ENCODE results near the gene SF3B6.
"Not testable (repeated sequence)": the region's sequence is repeated elsewhere in the genome, so short reads cannot be mapped to it uniquely, and the experiment has no call there.

Gene SF3B6

DNA sequence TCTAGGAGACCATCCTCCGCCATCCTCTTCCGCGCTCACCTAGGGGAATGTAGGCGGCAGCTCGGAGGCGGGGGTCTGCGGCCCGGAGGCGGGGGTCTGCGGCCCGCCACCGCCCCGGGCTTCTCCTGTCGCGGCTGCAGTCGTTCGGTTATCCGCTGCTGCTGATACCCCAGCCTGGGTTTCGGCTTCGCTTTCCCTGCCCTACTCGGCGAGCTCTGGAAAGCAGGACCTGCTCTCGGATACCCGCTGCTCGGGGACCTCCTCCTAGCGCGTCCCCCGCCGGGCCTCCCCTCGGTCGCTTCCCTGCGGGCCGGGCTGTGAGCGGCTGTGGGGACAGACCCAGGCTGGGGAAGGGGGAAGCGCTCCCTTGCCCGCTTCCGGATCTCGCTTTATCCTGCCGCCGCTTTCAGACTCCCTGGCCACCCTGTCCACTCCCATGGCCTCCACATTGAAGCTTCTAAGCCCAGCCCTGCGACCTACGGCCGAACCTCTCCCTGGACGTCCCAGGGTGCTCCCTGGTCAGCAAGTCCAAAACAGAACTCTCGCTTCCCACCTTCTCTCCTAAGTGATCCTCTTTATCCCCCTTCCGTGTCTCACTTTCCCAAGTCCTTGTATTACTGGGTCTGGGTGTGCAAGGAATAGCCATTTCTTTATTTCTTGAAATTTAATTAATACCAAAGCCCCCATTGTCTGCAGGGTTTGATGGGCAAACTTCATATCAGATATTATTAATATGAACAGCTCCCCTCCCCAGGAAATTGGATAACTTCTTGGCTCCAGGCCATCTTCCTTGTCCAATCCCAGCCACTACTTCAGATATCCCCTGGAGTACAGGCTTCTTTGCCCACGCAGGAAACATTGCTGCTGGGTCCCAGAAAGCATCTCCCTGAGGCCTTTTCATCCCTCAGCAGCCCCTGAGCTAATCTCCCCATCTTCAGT is 25.8 kb downstream of the SF3B6 start:
- DNase-seq = no peak

DNA sequence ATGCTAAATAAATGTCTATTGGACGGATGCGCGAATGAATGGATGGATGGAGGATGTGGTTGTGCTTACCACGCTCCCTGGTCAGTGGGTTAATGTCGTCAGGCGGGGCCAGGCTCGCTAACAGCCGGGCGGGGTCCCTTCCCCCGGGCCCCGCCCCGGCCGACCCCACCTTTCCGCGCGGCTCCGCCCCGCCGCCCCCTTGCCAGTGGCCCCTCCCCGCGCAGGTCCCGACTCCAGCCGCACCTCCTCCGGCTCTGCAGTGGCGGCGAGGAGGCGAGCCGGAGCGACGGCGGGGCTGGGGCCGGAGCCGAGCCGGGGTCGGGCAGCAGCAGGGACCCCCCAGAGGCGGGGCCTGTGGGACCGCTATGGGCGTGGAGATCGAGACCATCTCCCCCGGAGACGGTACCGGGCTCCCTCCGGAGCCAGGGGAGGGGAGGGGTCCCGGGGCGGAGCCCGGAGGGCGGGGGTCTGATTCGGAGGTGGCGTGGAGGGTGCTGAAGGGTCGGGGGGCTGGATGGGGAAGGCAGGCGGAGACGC is 26.6 kb downstream of the SF3B6 start, which contains the start of gene FKBP1B:
Gene FKBP1B, plus strand, starts transcription at position 257 of the 537 bp plus-strand sequence. Its CDS starts 109 bp downstream, at position 366.
- no peak for DNase-seq

- DNase-seq = no peak
These were observed 27.2 kb downstream of the SF3B6 start for GRCh38 chr2:24048769-24049484.

DNA sequence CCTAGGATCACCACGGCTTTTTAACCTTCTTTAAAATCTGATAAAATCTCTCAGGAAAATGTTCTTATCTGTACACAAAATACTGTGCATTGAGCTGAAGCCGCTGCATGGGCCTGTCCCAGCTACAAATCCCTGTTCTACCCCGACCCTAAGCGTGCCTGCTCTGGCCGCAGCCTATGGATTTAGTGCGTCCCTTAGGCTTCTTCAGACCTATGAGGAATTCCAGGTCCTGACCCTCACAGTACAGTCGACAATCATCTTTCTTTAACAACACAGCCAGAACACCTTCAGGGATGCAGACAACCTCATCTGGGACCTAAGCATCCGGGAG is 28.5 kb downstream of the SF3B6 start:
- no peak for DNase-seq

DNA sequence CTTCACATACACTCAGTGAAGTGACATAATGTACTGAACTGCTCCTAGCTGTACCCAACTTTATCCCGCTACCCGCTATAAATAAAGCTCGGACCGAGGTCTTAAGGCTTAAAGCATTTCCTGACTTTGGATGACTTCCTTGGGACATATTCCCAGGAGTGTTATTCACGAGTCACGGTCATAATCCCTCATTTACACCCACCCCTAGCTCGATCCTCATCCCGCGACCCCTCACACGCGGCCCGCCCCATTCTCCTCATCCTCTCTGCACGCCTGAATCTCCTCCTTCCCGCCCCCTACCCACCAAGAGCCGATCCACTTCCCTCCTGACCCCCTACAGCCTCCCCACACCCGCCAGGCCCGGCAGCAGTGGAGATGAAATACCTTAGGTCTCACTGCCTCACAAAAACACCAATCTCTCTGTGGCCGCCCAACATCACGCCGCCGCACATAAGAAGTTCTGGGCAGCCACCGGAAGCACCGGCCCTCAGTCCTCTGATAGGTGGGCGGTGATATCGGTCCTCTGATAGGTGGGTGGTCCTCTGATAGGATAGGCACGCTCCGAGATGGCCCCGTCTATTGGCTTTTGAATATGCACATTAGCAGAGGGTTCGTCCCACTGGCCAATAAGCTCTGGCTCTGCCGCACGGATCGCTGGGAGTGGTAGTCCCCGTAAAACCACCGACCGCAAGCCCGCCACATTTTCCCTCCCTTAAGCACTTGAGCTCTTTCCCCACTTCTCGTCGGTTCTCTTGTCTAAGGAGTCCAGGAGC is 29.0 kb downstream of the SF3B6 start, which contains the start of gene WDCP:
Gene WDCP, minus strand, starts transcription at position 462 of the 773 bp plus-strand sequence. CDS start 7,897 bp downstream, outside the sequence.
- DNase-seq = peak; percentile 97

- DNase-seq = no peak
These were observed 29.6 kb downstream of the SF3B6 start for GRCh38 chr2:24046599-24046929.

- DNase-seq = no peak
These were observed 30.3 kb downstream of the SF3B6 start for GRCh38 chr2:24045511-24046508.

GRCh38 chr2:24043133-24043532 is 33.0 kb downstream of the SF3B6 start:
- DNase-seq = not testable (repeated sequence)

DNA sequence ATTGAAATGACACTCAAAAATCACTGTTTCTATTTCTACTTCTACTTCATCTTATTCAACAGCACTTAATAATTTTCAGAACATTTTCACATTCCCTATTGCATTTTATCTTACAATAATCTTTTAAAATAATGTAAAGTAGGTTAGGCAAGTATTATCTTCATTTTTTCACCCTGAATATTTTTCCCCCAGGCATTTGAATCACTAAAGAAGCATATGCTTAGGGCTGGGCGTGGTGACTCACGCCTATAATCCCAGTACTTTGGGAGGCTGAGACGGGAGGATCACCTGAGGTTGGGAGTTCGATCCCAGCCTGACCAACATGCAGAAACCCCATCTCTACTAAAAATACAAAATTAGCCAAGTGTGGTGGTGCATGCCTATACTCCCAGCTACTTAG is 35.6 kb downstream of the SF3B6 start:
- DNase-seq = no peak

DNA sequence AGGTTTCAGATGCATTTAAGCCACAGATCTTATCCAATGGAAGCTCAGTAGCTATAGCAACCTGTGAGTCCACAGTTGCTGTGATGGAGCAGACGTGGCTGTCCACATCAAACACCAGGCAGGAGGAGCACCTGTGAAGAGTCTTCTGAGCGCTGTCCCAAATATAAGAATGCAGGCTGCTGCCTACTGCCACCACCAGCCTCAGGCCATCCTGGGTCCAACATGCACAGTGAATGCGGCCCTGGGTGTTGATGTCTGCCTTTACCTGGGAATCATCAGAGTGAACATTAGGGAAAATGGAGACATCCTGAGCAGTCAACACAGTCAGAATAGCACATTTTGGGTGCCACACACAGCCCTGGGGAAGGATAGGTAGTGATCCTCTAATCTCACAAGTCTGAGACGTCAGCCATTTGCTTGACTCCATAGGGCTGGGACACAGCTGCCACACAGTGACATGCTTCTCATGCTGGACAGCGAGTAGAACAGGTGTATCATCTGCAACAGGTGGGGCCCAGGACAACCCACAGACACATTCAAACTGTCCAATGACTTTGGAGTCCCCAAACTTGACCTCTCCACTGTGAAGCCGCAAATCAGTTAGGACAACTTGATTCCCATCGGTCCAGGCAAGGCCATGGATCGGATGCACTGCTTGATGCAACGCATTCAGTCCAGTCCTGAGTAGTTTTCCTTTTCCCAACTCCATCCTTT is 37.2 kb downstream of the SF3B6 start:
- DNase-seq = no peak

DNA sequence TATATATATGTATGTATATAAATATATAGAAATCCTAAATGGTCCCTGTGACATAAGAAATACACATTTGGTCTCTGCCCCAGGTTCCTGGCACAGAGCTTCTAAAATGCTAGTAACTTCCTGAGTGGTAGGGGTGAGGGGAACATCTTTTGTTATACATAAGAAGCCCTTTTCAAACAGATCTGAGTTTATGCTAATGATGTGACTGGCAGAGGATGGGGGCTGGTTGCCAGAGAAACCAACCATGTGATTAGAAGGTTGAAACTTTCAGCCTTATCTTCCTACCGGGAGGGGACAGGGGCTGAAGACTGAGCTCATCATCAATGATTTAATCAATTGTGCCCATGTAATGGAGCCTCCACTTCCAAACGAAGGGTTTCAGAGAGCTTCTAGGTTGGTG is 49.9 kb downstream of the SF3B6 start:
- no peak for DNase-seq

DNA sequence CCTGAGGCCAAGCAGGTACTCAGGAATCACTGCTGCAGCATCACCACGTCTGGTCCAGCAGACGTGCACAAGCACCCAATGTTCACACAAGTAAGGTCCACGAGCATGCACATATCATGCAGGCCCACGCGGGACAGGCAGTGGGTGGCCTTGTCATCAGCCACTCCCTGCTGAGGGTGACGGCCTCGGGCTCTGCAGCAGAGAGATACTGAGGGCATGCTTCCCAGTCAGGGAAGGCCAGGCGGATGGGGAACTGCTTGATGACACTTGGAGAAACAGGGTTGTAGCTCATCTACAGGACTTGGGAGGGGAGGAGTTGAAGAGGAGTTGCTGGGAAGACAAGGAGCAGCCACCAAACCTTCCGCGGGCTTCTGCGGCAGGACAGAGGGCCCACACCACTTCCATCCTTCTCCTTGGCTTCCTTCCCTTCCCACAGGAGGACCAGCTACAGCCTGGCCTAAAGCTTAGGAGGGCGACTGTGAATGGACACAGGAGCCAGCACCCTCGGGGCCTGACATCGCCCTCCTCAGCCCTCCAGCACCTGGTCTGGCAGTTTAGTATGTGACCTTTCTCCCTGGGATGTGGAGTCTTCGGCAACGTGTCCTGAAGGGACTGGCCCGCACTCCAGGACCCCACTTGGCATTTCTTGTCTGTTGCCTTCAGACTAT is 51.0 kb downstream of the SF3B6 start:
- no peak for DNase-seq

- no peak for DNase-seq
These were observed 52.1 kb downstream of the SF3B6 start for GRCh38 chr2:24024018-24024417.

DNA sequence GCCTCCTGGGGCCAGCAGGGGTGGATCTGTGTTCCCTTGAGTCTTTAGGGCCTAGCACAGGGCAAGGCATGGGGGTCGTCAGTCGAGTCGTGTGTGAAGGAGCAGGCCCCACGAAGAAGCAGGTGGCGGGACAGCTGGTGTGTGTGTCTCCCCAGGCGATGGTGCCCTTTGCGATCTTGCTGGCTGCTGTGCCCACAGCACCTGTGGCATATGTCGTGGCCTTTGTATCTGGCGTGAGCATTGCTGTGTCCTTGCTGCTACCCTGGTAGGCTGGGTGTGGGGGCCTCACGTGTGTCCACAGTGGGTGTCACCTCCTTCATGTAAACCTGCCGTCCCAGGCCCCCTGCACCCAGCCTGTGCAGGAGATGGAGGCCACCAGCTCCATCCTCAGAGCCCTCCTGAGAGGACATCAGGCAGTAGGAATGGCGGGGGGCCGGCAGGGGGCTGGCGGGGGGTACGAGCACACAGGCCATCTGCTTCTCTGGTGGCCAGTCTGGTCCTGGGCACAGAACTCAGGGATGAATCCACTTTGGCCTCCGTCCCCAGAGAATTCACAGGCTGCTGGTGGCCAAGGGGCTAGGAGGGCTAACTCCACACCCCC is 53.1 kb downstream of the SF3B6 start:
- DNase-seq = no peak

DNA sequence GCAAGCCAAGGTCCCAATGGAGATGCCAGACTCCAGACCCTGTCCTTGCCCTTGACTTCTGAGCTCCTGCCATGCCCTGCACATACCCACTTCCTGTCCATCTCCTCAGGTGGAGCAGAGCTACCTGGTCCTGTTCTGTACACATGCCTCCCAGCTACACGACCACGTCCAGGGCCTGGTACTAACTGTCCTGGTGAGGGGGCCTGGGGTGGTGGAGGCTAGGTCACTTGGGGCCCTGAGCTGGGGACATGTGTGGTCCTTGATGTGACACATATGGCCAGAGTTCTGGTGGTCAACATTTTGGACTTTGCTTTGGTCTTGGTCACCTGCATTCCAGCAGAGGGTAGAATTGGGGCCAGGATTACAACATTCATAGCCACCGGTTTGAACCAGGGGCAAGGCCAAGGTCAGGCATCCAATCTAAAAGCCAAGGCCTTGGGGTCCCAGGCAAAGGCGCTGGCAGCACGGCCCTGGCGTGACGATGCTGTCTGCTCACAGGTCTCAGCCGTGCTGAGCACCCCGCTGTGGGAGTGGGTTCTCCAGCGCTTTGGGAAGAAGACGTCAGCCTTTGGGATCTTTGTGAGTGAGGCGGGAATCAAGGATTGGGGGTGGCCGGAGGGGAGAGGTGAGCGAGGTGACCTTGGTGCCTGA is 53.7 kb downstream of the SF3B6 start:
- DNase-seq = no peak

DNA sequence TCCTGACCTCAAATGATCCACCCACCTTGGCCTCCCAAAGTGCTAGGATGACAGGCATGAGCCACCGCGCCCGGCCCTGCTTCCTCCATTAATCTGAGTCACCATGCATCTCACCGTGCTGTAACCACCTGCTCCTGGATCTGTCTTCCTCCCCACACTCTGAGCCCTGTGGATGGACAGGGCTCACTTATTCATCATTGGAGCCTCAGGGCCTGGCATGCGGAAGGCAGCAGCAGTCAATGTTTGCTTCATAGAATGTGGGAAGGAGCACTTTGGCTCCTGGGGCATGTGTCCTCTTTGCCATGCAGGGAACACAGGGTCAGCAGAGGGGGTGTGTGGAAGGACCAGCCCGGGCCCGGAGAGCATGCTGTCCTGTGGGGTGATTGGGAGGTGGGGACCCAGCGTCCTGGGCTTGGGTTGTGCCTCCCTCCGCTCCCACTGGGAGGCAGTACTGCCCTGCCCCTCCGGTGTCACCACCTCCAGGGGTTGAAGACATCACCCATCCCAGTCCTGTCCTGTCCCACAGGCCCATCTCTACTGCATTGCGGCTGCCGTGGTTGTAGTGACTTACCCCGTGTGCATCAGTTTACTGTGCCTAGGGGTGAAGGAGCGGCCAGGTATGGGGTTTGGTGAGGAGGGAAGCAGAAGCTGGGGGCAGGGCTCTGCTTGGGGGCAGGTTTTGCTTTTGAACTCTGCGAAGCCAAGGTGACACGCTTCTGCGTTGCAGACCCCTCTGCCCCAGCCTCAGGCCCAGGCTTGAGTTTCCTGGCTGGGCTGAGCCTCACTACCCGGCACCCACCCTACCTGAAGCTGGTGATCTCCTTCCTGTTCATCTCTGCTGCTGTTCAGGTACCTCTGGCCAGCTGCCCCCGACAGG is 54.8 kb downstream of the SF3B6 start:
- no peak for DNase-seq

DNA sequence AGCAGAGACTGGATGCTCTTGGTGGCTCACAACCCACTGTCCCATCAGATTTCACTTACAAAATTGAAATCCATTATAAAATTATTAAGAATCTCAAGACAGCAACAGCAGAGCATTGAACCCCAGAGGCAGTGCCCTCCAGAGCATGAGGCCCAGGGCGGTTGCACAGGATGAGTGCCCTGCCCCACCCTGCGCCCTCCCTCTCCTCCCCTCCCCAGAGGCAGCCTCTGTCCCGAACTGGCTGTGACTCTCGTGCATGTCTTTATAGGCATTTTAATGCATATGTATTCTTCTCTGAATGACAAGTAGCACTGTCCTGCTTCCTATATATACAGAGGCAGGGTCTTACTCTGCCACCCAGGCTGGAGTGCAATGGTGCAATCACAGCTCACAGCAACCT is 55.9 kb downstream of the SF3B6 start:
- DNase-seq = no peak

- DNase-seq = no peak
These were observed 56.4 kb downstream of the SF3B6 start for GRCh38 chr2:24019729-24020128.

All from RPMI8226 (cell line).